PC-3 (cell line): Measurements from ENCODE around the gene HM13.

Experiments used
- EZH2phosphoT487 ChIP-seq: fragments of 300-600 bp; sonication (generic); IDR thresholded peaks from 2 replicates; pipeline ENCODE4 v1.6.1; 2018; ENCODE audit warnings: mild to moderate bottlenecking, antibody characterized with exemption, low read length, borderline replicate concordance
- TF ChIP-seq, protein P1 (sequence below): fragments of 300-600 bp; sonication (generic); conservative IDR thresholded peaks from 2 replicates; pipeline ENCODE4 v1.5.1; 2017; ENCODE audit warnings: antibody characterized with exemption, low read depth, mild to moderate bottlenecking, low read length

DNA sequence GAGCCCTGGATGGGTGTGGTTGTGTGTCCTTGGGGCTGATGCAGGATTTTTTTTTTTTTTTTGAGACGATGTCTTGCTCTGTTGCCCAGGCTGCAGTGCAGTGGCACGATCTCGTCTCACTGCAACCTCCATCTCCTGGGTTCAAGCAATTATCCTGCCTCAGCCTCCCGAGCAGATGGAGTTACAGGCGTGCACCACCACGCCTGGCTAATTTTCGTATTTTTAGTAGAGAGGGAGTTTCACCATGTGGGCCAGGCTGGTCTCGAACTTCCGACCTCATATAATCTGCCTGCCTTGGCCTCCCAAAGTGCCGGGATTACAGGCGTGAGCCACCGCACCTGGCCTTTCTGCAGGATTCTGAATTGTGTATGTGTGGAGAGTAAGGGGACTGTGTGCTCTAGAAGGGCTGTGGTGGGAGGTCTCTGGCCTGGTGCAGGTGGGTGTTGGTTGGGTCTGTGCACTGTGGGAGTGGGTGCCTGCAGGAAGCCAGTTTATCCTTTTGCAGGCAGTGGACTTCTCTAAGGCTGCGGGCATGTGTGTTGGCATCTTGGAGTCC is 79.8 kb downstream of the HM13 start:
- TF ChIP-seq EZH2phosphoT487: no peak
- TF ChIP-seq, protein P1, sequence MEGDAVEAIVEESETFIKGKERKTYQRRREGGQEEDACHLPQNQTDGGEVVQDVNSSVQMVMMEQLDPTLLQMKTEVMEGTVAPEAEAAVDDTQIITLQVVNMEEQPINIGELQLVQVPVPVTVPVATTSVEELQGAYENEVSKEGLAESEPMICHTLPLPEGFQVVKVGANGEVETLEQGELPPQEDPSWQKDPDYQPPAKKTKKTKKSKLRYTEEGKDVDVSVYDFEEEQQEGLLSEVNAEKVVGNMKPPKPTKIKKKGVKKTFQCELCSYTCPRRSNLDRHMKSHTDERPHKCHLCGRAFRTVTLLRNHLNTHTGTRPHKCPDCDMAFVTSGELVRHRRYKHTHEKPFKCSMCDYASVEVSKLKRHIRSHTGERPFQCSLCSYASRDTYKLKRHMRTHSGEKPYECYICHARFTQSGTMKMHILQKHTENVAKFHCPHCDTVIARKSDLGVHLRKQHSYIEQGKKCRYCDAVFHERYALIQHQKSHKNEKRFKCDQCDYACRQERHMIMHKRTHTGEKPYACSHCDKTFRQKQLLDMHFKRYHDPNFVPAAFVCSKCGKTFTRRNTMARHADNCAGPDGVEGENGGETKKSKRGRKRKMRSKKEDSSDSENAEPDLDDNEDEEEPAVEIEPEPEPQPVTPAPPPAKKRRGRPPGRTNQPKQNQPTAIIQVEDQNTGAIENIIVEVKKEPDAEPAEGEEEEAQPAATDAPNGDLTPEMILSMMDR: no peak
